Effector CD4-positive, alpha-beta T cell (primary cell): ENCODE data around the gene SYT8.
"Not testable (repeated sequence)": the region's sequence is repeated elsewhere in the genome, so short reads cannot be mapped to it uniquely, and the experiment has no call there.

Experiments used
- DNase-seq: peaks from one replicate; pipeline ENCODE4 v3.0.0-alpha.2; 2020

Gene SYT8

DNA sequence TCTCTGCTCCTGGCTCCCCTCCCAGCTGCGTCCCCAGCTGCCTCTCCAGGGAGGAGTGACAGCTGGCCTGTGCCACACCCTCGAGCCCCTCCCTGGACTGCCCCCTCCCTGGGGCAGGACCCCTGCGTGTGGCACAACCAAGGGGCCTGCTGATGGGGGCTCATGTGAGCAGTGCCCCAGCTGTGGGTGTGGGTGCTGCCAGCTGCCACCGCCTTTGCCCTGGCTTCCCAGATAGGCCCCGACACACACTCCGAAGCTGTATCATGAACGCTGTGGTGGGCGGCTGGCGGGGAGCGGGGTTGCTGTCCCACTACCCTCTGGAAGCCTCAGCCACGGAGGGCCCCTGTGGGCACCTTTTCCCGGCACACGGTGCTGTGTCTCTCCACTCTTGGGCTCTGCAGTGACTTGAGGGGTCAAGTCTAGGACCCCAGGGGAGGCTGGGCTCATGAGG, 41.1 kb downstream of the SYT8 start:
- not testable (repeated sequence) for DNase-seq

DNA sequence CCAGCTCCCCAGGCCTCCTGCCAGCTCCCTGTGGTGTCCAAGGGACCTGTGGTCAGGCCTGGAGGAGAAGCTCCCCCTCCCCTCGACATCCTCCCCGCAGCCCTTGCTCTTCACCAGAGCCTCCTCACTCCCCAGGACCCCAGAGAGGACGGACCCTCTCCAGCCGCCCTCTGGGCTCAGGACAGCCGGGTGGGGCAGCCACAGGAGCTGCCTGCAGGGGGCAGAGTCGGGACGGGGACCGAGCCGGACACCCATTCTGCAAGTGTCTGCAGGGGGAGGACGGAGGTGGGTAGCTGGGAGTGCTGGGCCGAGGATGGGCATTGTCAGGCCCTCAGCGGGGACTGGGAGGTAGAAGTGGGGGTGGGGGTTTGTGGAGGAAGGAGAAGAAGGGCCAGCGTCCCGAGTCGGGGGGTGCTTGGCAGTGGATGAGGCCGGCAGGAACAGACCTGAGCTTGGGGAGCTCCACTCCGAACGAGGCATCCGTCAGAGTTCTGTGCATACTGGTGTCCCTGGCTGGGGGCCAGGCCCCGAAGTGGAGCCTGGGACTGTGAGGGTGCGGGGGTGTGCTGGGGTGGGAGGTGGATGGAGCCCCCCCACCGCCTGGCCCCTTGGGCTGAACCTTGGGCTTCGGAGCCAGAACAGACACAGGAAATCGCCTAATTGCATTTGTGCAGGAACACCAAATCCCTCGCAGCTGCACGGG, 41.7 kb downstream of the SYT8 start:
- no peak for DNase-seq

DNA sequence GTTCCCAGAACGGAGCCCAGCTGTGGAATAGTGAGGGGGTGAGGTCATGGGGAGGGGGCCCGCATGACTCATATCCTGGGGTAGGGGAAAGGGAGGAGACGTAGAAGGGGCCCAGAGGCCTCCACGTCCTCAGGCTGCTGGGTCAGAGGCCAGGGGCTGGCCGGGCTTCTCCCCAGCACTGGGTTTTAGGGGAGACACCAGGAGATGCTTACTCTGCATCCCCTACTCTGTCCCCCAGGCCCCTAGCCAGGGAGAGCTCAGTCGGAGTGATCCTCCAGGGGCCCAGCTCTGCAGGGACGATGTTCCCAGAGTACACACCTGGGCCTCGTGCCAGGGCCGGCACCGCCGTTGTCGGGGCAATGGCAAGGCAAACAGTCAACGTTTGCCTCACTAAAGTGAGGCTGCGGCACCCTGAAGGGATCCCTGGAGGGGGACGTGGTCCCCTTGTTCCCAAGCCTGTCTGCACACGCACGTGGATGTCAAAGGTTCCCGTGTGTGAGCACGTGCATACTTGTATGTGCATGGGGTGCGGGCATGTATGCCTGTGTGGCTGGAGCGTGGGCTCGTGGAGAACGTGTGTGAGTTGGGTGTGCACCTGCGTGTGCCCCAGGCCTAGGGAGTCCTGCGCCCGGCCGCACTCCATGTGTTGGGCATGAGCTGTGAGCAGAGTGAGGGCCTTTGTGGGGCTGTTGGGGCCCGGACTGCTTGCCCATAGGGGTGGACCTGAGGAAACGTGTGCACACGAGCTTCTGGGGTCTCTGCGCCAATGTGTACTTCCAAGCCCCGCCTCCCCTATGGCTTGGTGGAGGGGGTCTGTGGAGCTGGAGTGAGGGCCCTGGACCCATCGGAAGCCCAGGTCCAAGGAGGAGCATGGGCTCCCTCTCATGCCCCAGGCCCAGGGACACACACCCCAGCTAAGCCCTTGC, 42.7 kb downstream of the SYT8 start:
- no peak for DNase-seq

DNA sequence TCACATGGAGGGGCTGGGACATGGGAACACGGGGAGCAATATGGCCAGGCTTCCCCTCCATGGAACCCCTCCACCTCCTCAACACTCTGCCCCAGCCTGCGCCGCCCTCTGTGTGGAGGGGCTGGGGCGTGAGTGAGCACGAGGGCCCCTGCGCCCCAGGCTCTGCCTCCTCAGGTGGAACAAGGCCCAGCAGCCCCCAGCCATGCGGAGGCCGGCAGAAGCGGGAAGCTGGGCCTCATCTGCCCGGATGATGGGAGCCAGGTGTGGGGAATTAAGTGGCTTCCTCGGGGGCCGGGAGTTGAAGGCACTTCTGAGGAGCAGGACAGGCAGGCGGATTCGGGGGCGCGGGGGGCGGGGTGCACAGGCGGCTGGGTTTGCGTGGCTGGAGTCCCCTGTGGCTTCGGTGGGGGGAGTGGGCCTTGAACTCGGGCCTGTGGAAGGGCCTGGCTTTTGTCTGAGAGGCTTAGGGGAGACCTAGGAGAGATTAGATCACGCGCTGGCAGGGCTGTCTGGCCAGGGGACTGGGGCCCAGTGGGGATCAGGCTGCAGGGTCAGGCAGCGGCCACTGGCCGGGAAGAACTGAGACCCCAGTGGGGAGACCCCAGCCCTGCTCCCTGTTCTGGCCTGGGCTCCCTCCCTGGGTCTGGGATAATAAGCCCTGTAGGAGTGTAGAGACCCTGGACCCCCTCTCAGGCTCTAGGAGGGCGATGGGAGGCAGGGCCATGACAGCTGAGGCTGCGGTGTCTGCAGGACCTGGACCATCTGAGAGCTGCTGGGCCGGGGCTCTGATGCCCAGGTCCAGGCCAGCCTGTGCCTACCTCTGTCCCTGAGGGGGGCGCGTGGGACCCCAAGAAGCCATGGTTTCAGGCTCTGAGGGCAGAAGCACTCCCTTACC, 43.6 kb downstream of the SYT8 start:
- no peak for DNase-seq

DNA sequence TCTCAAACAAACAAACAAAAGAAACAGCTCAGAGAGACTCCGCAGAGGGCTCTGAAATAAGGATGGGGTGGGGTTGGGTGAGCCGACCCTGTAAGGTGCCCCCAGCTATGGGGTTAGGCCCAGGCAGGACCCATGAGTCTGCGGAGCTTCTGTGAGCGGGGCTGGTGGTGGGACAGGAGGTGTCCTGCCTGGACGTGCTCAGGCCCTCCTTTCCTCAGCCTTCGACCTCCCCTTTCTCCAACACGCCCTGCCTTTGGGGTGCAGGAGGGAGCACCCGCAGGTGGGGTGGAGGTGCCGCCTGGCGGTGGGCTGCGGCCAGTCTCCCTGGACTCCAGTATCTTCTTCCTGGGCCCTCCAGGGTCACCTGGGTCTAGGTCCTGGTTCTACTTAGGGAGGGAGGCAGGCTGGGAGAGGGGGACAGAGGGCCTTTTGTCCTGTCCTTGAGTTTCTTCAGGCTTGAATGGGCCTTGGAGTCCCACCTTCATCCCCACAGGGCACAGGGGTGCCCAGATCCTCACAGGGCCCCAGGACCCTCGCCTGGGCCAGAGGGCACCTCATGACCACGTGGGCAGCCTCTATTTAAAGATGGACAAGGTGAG, 44.7 kb downstream of the SYT8 start:
- DNase-seq, result no peak

DNA sequence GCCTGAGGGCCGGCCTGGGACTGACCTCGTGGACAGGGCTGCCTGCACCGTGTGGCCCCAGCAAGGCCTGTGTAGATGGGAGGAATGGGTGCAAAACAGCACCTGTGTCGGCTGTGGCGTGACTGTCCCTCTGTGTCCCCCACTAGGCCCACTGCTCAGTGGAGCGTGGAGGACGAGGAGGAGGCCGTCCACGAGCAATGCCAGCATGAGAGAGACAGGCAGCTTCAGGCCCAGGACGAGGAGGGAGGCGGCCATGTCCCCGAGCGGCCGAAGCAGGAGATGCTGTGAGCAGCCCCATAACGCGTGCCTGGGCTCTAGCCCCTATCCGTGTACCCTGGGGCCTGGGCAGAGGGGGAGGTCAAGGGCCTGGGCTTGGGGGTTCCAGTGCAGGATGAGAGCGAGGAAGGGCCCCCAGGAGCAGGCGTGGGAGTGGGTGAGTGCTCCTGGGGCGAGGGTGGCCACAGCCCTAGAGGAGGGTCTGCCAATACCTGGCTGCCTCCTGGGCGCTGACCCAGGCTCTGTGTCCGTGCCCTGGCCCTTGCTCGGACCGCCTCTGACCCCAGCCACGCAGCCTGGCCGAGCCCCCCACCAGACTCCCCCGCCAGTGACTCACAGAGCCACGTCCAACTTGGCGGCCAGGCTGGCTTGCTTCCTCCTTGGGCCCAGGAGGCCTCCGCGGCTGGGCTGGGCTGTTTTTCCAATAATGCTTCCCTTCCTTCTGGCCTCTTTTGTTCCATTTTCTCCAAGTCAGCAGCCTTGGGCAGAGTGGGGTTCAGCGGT, 45.3 kb downstream of the SYT8 start:
- DNase-seq, result no peak

DNA sequence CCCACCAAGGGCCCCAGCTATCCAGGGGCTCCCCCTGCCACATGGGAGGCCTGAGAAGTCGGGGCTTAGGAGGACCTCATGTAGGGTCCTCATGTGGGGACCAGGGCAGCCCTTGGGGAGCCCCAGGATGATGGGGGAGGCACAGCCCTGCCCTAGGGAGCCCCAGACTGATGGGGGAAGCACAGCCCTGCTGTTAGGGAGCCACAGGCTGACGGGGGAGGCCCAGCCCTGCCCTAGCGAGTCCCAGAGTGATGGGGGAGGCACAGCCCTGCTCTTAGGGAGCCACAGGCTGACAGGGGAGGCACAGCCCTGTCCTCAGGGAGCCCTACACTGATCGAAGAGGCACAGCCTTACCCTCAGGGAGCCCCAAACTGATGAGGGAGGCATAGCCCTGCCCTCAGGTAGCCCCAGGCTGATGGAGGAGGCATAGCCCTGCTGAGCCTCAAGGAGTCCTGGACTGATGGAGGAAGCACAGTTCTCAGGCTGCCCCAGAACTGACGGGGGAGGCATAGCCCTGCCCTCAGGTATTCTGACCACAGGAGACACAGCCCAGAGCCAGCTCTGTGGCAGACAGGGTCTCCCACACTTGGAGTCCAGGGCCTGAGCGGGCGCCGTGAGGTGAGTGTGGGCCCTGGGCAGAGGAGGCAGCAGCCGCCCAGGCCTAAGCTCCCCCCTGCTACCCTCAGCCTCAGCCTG, 46.1 kb downstream of the SYT8 start:
- no peak for DNase-seq

DNA sequence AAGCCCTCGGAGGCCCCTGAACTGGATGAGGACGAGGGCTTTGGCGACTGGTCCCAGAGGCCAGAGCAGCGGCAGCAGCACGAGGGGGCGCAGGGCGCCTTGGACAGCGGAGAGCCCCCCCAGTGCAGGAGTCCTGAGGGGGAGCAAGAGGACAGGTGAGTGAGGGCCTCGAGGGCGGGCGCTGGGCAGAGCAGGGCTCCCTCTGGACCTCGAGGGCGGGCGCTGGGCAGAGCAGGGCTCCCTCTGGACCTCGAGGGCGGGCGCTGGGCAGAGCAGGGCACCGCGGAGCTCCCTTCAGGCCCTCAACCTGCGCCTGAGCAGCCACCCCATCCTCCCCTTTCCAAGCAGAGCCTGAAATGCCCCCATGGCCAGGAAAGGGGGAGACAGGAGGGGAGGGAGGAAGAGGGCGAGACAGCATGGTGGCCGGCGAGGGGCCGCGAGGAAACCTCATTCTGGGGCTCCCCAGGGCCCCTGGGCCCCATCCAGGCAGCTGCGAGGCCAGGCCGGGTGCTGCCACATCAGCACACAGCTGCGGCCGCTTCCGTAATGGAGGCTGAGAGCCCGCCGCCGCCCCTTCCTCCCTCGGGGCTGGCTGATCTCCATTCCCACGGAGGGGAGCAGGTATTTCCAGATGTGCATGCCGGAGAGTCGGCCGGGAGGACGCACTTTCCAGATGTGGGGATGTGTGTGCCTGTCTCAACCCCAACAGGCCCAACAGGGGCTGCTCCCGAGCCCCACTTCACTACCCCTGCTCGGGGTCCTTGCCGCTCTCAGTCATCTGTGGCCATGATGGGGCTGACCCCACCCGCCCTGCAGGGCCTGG, 46.9 kb downstream of the SYT8 start:
- DNase-seq, result no peak

DNA sequence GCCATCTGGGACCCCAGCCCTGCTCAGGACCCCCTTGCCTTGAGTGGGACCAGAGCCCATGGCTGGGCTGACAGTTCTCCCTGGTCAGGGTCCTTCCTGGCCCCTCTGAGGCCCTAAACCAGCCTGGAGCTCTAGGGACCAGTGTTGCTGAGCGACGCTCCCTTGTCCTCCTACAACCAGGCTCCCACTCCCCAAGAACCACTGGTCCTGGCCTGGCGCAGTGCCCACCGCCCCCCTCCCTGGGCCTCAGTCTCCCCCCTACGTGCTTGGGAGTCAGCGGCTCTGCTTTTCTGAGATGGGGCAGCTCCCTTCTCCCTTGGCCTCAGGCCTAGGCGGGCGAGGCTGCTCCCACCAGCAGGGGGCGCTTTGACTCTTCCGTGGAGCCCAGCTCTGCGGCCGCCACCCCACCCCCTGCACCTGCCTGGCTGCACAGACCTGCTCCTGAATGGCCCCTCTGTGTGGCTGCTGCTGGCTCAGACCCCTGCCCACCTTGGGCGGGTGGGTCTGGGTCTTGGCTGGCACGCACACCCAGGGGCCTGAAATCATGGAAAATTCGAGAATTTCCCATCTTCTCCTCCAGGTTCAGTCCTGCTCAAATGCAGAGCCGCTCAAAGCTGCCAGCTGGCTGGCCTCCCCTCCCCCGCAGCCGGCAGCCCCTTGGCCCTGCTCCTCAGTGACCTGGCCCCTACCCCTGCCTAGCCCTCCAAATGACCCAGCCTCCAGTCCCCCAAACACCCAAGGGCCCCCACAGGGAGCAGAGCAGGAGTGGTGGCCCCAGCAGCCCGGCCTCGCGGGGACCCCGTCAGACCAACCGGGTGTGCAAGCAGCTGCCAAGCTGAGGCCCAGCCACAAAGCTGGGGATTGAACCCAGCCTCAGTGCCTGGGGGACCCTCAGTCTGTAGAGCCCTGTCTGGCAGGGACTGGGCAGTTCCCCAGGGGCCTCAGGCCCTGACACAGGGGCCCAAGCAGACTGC, 47.8 kb downstream of the SYT8 start:
- DNase-seq, result peak; percentile 68

DNA sequence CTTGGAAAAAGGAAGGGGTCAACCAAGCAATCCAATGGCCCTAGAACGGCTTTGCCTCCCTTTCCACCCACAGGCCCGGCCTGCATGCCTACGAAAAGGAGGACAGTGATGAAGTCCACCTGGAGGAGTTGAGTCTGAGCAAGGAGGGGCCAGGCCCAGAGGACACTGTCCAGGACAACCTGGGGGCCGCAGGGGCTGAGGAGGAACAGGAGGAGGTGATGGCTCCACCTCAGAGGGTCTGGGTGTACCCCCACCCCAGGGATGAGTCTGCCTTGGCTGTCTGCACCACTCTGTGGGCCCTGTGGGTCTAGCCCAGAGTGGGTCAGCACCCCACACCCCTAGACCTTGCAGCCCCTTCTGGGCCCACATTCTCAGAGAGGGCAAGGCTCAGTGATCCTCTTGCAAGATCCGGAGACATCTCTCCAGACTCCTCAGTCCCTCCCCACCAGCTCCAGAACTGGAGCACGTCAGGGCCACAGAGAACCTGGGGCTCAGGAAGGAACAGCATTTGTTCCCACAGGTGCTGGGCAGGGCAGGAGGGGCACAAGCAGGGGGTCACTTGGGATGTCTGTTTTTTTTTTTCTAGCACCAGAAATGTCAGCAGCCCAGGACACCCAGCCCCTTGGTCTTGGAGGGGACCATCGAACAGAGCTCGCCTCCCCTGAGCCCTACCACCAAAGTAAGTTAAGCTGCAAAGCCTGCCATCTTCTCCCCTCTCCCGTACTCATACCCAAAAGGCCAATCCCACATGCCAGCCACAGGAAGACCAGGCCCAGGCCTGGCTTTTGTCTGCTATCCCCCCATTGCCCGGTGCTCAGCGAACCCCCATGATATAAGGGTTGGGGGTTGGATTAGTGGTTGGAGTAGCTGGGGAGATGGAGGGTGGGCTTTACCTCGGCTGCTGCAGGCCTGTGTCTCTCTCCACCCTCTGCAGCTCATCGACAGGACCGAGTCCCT, 48.8 kb downstream of the SYT8 start:
- no peak for DNase-seq

DNA sequence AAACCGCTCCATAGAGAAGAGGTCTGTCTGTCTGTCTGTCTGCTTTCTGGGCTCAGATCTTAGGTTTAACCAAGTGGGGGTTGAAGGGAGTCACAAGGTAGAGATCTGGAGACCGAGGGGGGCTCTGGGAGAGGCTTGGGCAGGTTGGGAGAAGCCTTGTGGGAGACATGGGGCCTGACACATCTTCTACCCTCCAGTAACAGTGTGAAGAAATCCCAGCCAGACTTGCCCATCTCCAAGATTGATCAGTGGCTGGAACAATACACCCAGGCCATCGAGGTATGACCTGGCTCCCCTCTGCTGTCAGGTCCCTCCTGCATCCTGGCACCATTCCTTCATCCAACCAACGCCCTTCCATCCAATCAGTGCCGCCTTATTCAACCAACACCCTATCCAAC, 49.5 kb downstream of the SYT8 start:
- no peak for DNase-seq

DNA sequence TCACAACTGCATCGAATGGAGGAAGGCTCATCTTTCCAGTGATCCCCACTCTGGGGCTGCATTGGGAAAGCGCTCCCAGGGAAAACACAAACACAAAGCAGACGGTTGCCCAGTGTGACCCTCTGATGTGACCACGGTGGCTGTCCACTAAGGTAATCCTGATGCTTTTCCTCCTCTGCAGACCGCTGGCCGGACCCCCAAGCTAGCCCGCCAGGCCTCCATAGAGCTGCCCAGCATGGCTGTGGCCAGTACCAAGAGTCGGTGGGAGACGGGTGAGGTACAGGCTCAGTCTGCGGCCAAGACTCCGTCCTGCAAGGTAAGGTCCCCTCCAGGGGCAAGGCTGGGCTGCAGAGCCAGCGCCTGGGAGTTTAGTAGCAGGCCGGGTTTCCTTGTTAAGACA, 51.8 kb downstream of the SYT8 start:
- DNase-seq, result not testable (repeated sequence)
